DOHH2 (cell line): ENCODE data around the gene TFF3.

Experiments used
- H3F3A ChIP-seq: fragments of 200-600 bp; sonication (generic), shearing (Covaris generic); 2 replicates; pipeline ENCODE4 v1.6.0; 2016; ENCODE audit warnings: antibody characterized with exemption, mild to moderate bottlenecking; ENCODE audit not compliant: control insufficient read depth, insufficient read depth
- H3K27ac ChIP-seq: fragments of 200-600 bp; sonication (generic); 2 replicates; pipeline ENCODE4 v1.5.1; 2014; ENCODE audit warnings: low read depth, mild to moderate bottlenecking, low read length, moderate library complexity
- H3K27me3 ChIP-seq: fragments of 200-600 bp; sonication (generic); 2 replicates; pipeline ENCODE4 v1.6.1; 2014; ENCODE audit warnings: mild to moderate bottlenecking, low read length, mixed read lengths; ENCODE audit not compliant: control insufficient read depth
- H3K36me3 ChIP-seq: fragments of 200-600 bp; sonication (generic); 2 replicates; pipeline ENCODE4 v1.6.1; 2014; ENCODE audit warnings: mild to moderate bottlenecking, low read length, moderate library complexity, mixed read lengths; ENCODE audit not compliant: control insufficient read depth
- H3K4me1 ChIP-seq: fragments of 200-600 bp; sonication (generic); 2 replicates; pipeline ENCODE4 v1.6.1; 2014; ENCODE audit warnings: mild to moderate bottlenecking, low read length, mixed read lengths; ENCODE audit not compliant: control insufficient read depth
- H3K4me2 ChIP-seq: fragments of 200-600 bp; sonication (generic); 2 replicates; pipeline ENCODE4 v1.6.0; 2014; ENCODE audit warnings: mild to moderate bottlenecking, low read length, moderate library complexity
- H3K4me3 ChIP-seq: fragments of 200-600 bp; sonication (generic); 2 replicates; pipeline ENCODE4 v1.5.1; 2014; ENCODE audit warnings: mild to moderate bottlenecking, low read length, mixed read lengths
- H3K79me2 ChIP-seq: fragments of 200-600 bp; sonication (generic); 2 replicates; pipeline ENCODE4 v1.6.1; 2014; ENCODE audit warnings: mild to moderate bottlenecking, low read length, mixed read lengths; ENCODE audit not compliant: control insufficient read depth
- H3K9me2 ChIP-seq: fragments of 200-600 bp; sonication (generic); replicated peaks from 2 replicates; pipeline ENCODE4 v1.6.1; 2014; ENCODE audit warnings: mild to moderate bottlenecking, low read length, mixed read lengths; ENCODE audit not compliant: control insufficient read depth
- H3K9me3 ChIP-seq: fragments of 200-600 bp; sonication (generic); 2 replicates; pipeline ENCODE4 v1.6.1; 2014; ENCODE audit warnings: antibody characterized with exemption, low read length, mixed read lengths; ENCODE audit not compliant: control insufficient read depth, insufficient read depth
- H4K20me1 ChIP-seq: fragments of 200-600 bp; sonication (generic); 2 replicates; pipeline ENCODE4 v1.6.0; 2014; ENCODE audit warnings: low read depth, mild to moderate bottlenecking, antibody characterized with exemption, low read length, moderate library complexity; ENCODE audit not compliant: control insufficient read depth, insufficient read depth
- EZH2phosphoT487 ChIP-seq: fragments of 200-600 bp; sonication (generic); IDR thresholded peaks from 2 replicates; pipeline ENCODE4 v1.6.1; 2017; ENCODE audit warnings: borderline replicate concordance, mild to moderate bottlenecking, antibody characterized with exemption, low read length, moderate library complexity, mixed read lengths
- TF ChIP-seq, protein P1 (sequence below): fragments of 200-600 bp; sonication (generic); IDR thresholded peaks from one replicate; pipeline ENCODE4 v1.5.1; 2014; ENCODE audit warnings: antibody characterized with exemption, mild to moderate bottlenecking, low read depth, low read length; ENCODE audit not compliant: poor library complexity, severe bottlenecking

TFF3 gene

GRCh38 chr21:42332557-42333317 is 17.5 kb upstream of the TFF3 start:
- H3K36me3 ChIP-seq = no peaks in the 10 kb centered on the region
- H3K4me3 ChIP-seq = no peak overlapping the region
- H3F3A ChIP-seq = peaks cover 5% of the 10 kb centered on the region; the same call in 1 of the 2 replicates
- peaks cover 36% of the 10 kb centered on the region for H3K27me3 ChIP-seq
- no peaks in the 10 kb centered on the region for H3K79me2 ChIP-seq
- H3K9me3 ChIP-seq = no peaks in the 10 kb centered on the region
- H4K20me1 ChIP-seq = no peaks in the 10 kb centered on the region
- no peak overlapping the region for H3K4me2 ChIP-seq
- TF ChIP-seq EZH2phosphoT487 = no peak
- TF ChIP-seq, protein P1, sequence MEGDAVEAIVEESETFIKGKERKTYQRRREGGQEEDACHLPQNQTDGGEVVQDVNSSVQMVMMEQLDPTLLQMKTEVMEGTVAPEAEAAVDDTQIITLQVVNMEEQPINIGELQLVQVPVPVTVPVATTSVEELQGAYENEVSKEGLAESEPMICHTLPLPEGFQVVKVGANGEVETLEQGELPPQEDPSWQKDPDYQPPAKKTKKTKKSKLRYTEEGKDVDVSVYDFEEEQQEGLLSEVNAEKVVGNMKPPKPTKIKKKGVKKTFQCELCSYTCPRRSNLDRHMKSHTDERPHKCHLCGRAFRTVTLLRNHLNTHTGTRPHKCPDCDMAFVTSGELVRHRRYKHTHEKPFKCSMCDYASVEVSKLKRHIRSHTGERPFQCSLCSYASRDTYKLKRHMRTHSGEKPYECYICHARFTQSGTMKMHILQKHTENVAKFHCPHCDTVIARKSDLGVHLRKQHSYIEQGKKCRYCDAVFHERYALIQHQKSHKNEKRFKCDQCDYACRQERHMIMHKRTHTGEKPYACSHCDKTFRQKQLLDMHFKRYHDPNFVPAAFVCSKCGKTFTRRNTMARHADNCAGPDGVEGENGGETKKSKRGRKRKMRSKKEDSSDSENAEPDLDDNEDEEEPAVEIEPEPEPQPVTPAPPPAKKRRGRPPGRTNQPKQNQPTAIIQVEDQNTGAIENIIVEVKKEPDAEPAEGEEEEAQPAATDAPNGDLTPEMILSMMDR = no peak
- H3K4me1 ChIP-seq = peaks cover 6% of the 10 kb centered on the region; the same call in 1 of the 2 replicates
- no peak overlapping the region for H3K27ac ChIP-seq
- H3K9me2 ChIP-seq = no peaks in the 10 kb centered on the region

- H3K9me2 ChIP-seq = no peaks in the 10 kb centered on the region
- H4K20me1 ChIP-seq = no peaks in the 10 kb centered on the region
- H3K4me1 ChIP-seq = peaks cover 6% of the 10 kb centered on the region; the same call in 1 of the 2 replicates
- H3K4me2 ChIP-seq = no peak overlapping the region
- H3K27ac ChIP-seq = no peak overlapping the region
- H3K4me3 ChIP-seq = no peak overlapping the region
- TF ChIP-seq EZH2phosphoT487 = no peak
- TF ChIP-seq, protein P1 = no peak
- no peaks in the 10 kb centered on the region for H3K9me3 ChIP-seq
- H3F3A ChIP-seq = peaks cover 4% of the 10 kb centered on the region; the same call in 1 of the 2 replicates
- no peaks in the 10 kb centered on the region for H3K36me3 ChIP-seq
- H3K79me2 ChIP-seq = no peaks in the 10 kb centered on the region
- H3K27me3 ChIP-seq = peaks cover 30% of the 10 kb centered on the region
These were observed 16.5 kb upstream of the TFF3 start for GRCh38 chr21:42331660-42332059.

DNA sequence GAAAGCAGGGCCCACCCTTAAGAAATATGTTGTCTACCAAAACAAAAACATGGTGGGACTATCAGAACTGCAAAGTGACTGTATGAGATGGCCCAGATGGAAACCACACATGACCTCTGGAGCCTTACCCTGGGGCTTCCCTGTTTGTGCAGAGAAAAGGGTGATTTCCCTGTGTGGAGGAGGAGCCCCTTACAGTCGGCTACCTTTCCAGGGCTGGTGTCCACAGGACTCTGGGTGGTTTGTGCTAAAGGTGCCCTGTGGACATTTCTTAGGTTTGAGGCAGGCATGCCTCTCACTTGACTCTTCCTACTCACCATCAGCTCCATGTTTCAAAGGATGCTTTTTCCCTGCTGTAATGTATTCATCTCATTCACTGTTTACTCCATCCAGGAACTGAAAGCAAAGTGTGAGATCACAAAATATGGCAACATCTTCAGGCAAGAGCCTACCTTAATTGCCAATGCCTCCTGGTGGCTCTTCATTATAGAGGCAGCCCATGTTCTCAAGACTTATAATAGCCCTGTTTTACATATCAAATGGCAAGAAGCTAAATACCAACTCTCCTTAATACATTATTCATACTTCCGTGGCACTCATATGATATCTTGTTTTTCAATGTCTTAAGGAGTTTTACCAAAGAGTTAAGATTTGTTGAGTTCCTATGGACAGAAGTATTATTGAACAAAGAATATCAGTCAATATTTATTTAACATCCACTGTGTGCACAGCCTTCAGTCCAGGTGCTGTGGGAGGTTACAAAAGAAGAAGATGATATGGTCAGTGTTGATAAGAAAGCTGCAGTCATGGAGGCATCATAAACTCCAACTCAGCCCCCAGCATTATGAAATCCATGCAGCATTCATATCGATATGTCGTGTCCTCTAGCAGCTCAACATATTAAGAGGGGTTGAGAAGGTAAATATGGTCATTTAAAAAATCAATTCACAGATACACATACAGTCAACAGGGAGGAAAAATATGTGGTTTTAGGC is 15.5 kb upstream of the TFF3 start:
- Histone ChIP-seq H3K36me3 (no peaks in the 10 kb centered on the region), H3F3A (no peaks in the 10 kb centered on the region), H3K79me2 (no peaks in the 10 kb centered on the region), H3K9me3 (no peaks in the 10 kb centered on the region), H3K4me1 (peaks cover under 1% of the 10 kb centered on the region; the same call in 1 of the 2 replicates), H3K27ac (no peak overlapping the region), H3K4me3 (no peak overlapping the region), H3K27me3 (peaks cover 23% of the 10 kb centered on the region), H4K20me1 (no peaks in the 10 kb centered on the region), H3K9me2 (no peaks in the 10 kb centered on the region), H3K4me2 (no peak overlapping the region)
- TF ChIP-seq, protein P1 = no peak
- TF ChIP-seq EZH2phosphoT487 = no peak
